Smooth muscle cell (in vitro differentiated cells): ENCODE measurements around the gene PRKG2. TPM values are rescaled to one million over a fixed set of nuclear protein-coding genes. Genes with fewer than 3 reads are reported as not detected.
A peak's percentile ranks its signal among the peaks of the same experiment; 100 is the strongest.
"Not testable (repeated sequence)": the region's sequence is repeated elsewhere in the genome, so short reads cannot be mapped to it uniquely, and the experiment has no call there.

Experiments used
- DNase-seq: peaks from one replicate; lab custom pipeline; 2025; ENCODE audit not compliant: unreplicated experiment; lab: John Stamatoyannopoulos, UW
- H2AFZ ChIP-seq: fragments of 200-600 bp; sonication (generic); 2 replicates; pipeline ENCODE4 v1.6.0; 2016; ENCODE audit warnings: antibody characterized with exemption, low read depth, mild to moderate bottlenecking
- H3F3A ChIP-seq: fragments of 200-600 bp; sonication (generic); 2 replicates; pipeline ENCODE4 v1.6.0; 2017; ENCODE audit warnings: antibody characterized with exemption, low read depth
- H3K27ac ChIP-seq: fragments of 200-600 bp; sonication (generic); 2 replicates; pipeline ENCODE4 v1.5.1; 2016; ENCODE audit warnings: low read depth, mild to moderate bottlenecking
- H3K27me3 ChIP-seq: fragments of 200-600 bp; sonication (generic); 2 replicates; pipeline ENCODE4 v1.6.1; 2016; ENCODE audit warnings: low read depth, mild to moderate bottlenecking
- H3K36me3 ChIP-seq: fragments of 200-600 bp; sonication (generic); 2 replicates; pipeline ENCODE4 v1.5.1; 2016; ENCODE audit warnings: low read depth
- H3K4me1 ChIP-seq: fragments of 200-600 bp; sonication (generic); 2 replicates; pipeline ENCODE4 v1.5.1; 2016; ENCODE audit warnings: low read depth
- H3K4me2 ChIP-seq: fragments of 200-600 bp; sonication (generic); 2 replicates; pipeline ENCODE4 v1.6.0; 2016; ENCODE audit warnings: mild to moderate bottlenecking
- H3K4me3 ChIP-seq: fragments of 200-600 bp; sonication (generic); 2 replicates; pipeline ENCODE4 v1.5.1; 2016; ENCODE audit warnings: mild to moderate bottlenecking
- H3K79me2 ChIP-seq: fragments of 200-600 bp; sonication (generic); 2 replicates; pipeline ENCODE4 v1.6.0; 2016; ENCODE audit warnings: low read depth, mild to moderate bottlenecking
- H3K9ac ChIP-seq: fragments of 200-600 bp; sonication (generic); 2 replicates; pipeline ENCODE4 v1.6.0; 2016; ENCODE audit warnings: low read depth
- H3K9me3 ChIP-seq: fragments of 200-600 bp; sonication (generic); replicated peaks from 2 replicates; pipeline ENCODE4 v1.5.1; 2016; ENCODE audit warnings: low read depth
- H4K20me1 ChIP-seq: fragments of 200-600 bp; sonication (generic); 2 replicates; pipeline ENCODE4 v1.6.0; 2016; ENCODE audit warnings: low read depth
- WGBS: methylation state at CpG from one replicate; pipeline ENCODE4 v1.1.7; 2016; ENCODE audit warnings: low lambda C conversion rate; 5-methylcytosine and 5-hydroxymethylcytosine counted together
- polyA plus RNA-seq: library from polyadenylated mRNA; unstranded; fragments of >200 nt; fragmentation: Nextera tagmentation; extraction: Ambion mirVana; gene quantifications from 2 replicates; pipeline ENCODE4 v1.2.1, GENCODE V29; 2016
- total RNA-seq: library from RNA; depleted of rRNA; stranded (reverse); fragments of >200 nt; gene quantifications from 2 replicates; pipeline ENCODE4 v1.2.3, GENCODE V29; 2014
- TF ChIP-seq, protein P1 (sequence below): fragments of 200-600 bp; sonication (generic); IDR thresholded peaks from 2 replicates; pipeline ENCODE4 v1.5.1; 2017; ENCODE audit warnings: borderline replicate concordance, mild to moderate bottlenecking, antibody characterized with exemption; ENCODE audit not compliant: insufficient read depth, poor library complexity, severe bottlenecking

Gene PRKG2
- total and polyA plus RNA-seq, 2 experiments from 2014 or later: 0.09 TPM; not detected in 1

DNA sequence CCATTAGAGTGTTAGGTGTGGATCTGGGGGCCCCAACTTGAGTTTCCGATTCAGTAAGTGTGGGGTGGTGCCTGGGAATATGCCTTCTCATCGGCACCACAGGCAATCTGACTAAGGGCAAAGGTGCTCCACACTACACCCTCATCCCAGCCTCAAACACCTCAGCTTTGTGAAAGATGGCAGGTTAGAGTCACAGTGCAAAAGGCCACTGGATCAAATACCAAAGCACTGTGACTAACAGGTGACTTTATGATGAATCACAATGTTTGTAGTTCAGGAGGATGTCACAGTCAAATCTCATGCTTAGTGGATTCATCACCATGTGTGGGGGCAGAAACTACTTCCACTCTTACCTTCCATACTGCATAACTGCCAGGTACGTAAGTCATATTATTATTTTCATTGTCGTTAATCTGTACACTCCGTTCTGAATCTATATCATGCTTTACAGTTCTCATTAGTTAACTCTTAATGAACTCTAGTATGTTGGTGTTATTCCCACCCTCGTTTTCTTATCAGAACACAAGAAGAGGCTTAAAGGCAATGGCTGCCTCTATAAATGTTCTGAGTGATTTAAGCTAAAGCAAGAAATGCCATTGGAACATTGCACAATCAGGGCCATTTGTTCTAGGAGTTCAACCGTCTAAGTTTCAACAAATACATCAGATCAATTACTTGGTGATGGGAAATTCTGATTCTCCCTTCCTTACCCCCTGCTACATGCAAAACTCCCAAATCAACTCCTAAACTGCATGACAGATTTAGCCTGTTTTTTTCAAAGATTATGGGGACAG, 50.2 kb downstream of the PRKG2 start:
- no peak for DNase-seq
- Histone ChIP-seq H3K27ac (no peak overlapping the region), H3K4me3 (no peak overlapping the region), H4K20me1 (no peaks in the 10 kb centered on the region), H2AFZ (no peak overlapping the region), H3K27me3 (no peaks in the 10 kb centered on the region), H3K36me3 (no peaks in the 10 kb centered on the region), H3K9ac (no peak overlapping the region), H3K4me1 (no peaks in the 10 kb centered on the region), H3K9me3 (no peaks in the 10 kb centered on the region), H3K4me2 (no peak overlapping the region), H3K79me2 (no peaks in the 10 kb centered on the region), H3F3A (no peaks in the 10 kb centered on the region)
- 87% methylated on average over 7 of the region's 7 CpGs for WGBS
- TF ChIP-seq, protein P1, sequence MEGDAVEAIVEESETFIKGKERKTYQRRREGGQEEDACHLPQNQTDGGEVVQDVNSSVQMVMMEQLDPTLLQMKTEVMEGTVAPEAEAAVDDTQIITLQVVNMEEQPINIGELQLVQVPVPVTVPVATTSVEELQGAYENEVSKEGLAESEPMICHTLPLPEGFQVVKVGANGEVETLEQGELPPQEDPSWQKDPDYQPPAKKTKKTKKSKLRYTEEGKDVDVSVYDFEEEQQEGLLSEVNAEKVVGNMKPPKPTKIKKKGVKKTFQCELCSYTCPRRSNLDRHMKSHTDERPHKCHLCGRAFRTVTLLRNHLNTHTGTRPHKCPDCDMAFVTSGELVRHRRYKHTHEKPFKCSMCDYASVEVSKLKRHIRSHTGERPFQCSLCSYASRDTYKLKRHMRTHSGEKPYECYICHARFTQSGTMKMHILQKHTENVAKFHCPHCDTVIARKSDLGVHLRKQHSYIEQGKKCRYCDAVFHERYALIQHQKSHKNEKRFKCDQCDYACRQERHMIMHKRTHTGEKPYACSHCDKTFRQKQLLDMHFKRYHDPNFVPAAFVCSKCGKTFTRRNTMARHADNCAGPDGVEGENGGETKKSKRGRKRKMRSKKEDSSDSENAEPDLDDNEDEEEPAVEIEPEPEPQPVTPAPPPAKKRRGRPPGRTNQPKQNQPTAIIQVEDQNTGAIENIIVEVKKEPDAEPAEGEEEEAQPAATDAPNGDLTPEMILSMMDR: no peak

DNA sequence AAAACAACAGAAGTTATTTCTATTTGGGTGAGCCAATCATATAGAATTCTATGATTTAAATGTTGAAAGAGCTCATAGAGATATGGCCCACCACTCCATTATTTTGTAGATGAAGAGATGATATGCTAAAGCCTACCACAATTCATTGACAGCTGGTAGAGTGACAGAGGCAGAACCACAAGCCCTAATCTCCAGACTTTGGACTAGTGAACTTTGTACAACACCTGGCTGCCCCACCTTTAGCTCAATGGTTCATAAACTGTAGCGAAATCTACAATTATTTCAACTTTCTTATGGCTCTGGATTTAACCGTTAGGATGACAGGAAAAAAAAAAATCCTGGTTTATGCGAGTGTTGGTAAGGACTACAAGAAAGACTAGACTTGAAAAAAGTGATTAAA, 50.9 kb downstream of the PRKG2 start:
- Histone ChIP-seq H3K79me2 (no peaks in the 10 kb centered on the region), H3K27me3 (no peaks in the 10 kb centered on the region), H3K9ac (no peak overlapping the region), H2AFZ (no peak overlapping the region), H3K4me1 (no peaks in the 10 kb centered on the region), H4K20me1 (no peaks in the 10 kb centered on the region), H3K9me3 (no peaks in the 10 kb centered on the region), H3K27ac (no peak overlapping the region), H3K4me3 (no peak overlapping the region), H3K4me2 (no peak overlapping the region), H3F3A (no peaks in the 10 kb centered on the region), H3K36me3 (no peaks in the 10 kb centered on the region)
- WGBS: 78% methylated on average over 3 of the region's 3 CpGs
- TF ChIP-seq, protein P1: no peak
- DNase-seq: no peak

DNA sequence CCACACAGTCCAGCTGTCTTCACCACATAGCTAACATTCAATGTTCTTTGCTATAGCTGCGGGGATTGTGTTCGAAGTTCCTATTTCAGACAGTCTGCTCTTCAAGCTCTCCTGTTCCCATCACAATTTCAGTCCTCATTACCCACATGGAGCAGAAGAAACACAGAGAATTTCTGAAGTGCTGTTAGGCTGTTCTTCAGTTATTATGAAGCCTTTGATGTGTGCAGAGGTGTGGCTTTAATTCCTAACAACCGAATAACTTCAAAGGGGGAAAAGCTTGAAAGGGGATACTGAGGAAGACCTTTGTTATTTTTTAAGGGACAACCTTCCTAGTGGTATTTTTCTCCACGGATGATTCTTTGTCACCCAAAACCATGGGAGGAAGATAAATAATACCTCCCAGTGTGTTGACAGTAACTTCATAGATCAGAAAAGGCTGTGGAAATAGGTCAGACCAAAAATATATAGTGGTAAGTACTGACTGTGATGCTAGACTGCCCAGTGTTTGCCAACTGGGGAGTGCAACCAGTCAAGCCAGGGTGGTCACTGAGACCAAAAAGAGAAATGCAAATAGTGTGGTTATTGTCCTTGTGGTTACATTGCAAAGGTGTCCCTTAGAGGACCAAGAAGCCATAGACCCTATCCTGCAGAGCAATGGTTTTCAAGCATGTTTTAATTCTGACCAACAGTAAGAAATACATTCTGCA, 52.1 kb downstream of the PRKG2 start:
- Histone ChIP-seq H3K9ac (no peak overlapping the region), H2AFZ (no peak overlapping the region), H3K36me3 (no peaks in the 10 kb centered on the region), H3K4me1 (no peaks in the 10 kb centered on the region), H3F3A (no peaks in the 10 kb centered on the region), H3K79me2 (no peaks in the 10 kb centered on the region), H3K9me3 (no peaks in the 10 kb centered on the region), H3K4me3 (no peak overlapping the region), H3K27me3 (no peaks in the 10 kb centered on the region), H3K27ac (no peak overlapping the region), H4K20me1 (no peaks in the 10 kb centered on the region), H3K4me2 (no peak overlapping the region)
- DNase-seq: no peak
- WGBS: 75% methylated on average over 4 of the region's 4 CpGs
- TF ChIP-seq, protein P1: no peak

DNA sequence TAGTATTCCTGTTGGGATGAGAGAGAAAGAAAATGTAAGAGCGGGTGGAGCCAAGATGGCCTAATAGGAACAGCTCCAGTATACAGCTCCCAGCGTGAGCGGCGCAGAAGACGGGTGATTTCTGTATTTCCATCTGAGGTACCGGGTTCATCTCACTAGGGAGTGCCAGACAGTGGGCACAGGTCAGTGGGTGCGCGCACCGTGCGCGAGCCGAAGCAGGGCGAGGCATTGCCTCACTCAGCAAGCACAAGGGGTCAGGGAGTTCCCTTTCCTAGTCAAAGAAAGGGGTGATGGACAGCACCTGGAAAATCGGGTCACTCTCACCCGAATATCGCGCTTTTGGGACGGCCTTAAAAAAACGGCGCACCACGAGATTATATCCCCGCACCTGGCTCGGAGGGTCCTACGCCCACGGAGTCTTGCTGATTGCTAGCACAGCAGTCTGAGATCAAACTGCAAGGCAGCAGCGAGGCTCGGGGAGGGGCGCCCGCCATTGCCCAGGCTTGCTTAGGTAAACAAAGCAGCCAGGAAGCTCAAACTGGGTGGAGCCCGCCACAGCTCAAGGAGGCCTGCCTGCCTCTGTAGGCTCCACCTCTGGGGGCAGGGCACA, 61.2 kb downstream of the PRKG2 start:
- not testable (repeated sequence) for H3K79me2 ChIP-seq, H3K4me1 ChIP-seq, H3K36me3 ChIP-seq, DNase-seq, H3K9me3 ChIP-seq, H3F3A ChIP-seq, H3K27ac ChIP-seq, H3K9ac ChIP-seq, H4K20me1 ChIP-seq, H3K27me3 ChIP-seq
- Histone ChIP-seq H3K4me3 (peak overlapping the region; percentile 51), H2AFZ (peak overlapping the region; percentile 43), H3K4me2 (peak overlapping the region; percentile 81)
- WGBS: 50% methylated on average over 30 of the region's 30 CpGs
